WERI-Rb-1 (cell line): Measurements from ENCODE around the gene IFT43.

Source experiments
- DNase-seq: peaks from one replicate; pipeline ENCODE4 v3.0.0-alpha.2; 2020
- H3K27ac ChIP-seq: fragments of 250-450 bp; sonication (Bioruptor Pico); 2 replicates; pipeline ENCODE4 v1.5.1; 2020; ENCODE audit warnings: mild to moderate bottlenecking, moderate library complexity
- H3K27me3 ChIP-seq: fragments of 250-450 bp; sonication (Bioruptor Pico); 2 replicates; pipeline ENCODE4 v1.5.1; 2021; ENCODE audit warnings: mild to moderate bottlenecking, low read depth, moderate library complexity; ENCODE audit not compliant: insufficient read depth, severe bottlenecking
- H3K36me3 ChIP-seq: fragments of 250-450 bp; sonication (Bioruptor Pico); 2 replicates; pipeline ENCODE4 v1.5.1; 2020; ENCODE audit warnings: mild to moderate bottlenecking, moderate library complexity
- H3K4me3 ChIP-seq: 2 replicates; pipeline ENCODE4 v1.5.1; 2011; ENCODE audit warnings: low read depth, mild to moderate bottlenecking, control low read depth, low read length
- H3K9me3 ChIP-seq: fragments of 250-450 bp; sonication (Bioruptor Pico); 2 replicates; pipeline ENCODE4 v1.5.1; 2021; ENCODE audit warnings: mild to moderate bottlenecking, moderate library complexity; ENCODE audit not compliant: severe bottlenecking
- CTCF ChIP-seq: IDR thresholded peaks from 2 replicates; pipeline ENCODE4 v1.5.1; 2011; ENCODE audit warnings: low read depth, mild to moderate bottlenecking, control low read depth, inconsistent platforms, low read length

IFT43 gene

GRCh38 chr14:75985618-75986438, at the start of gene IFT43:
Gene IFT43 (plus strand): TSS chr14:75985763. CDS start chr14:75985787, 24 bp downstream.
- Histone ChIP-seq H3K36me3 (peaks cover 5% of the 10 kb centered on the region), H3K27me3 (no peaks in the 10 kb centered on the region), H3K27ac (peak within 1 kb of the TSS; percentile 76), H3K4me3 (peak within 1 kb of the TSS; percentile 88), H3K9me3 (no peaks in the 10 kb centered on the region)
- TF ChIP-seq CTCF = no peak
- peak; percentile 83 for DNase-seq

GRCh38 chr14:75939200-75939599, 46.4 kb upstream of the IFT43 start:
- Histone ChIP-seq H3K27me3 (no peaks in the 10 kb centered on the region), H3K27ac (no peak overlapping the region), H3K36me3 (no peaks in the 10 kb centered on the region; the same call in 1 of the 2 replicates), H3K4me3 (no peak overlapping the region), H3K9me3 (no peaks in the 10 kb centered on the region)
- DNase-seq = no peak
- no peak for TF ChIP-seq CTCF

GRCh38 chr14:75941030-75941429, 44.5 kb upstream of the IFT43 start:
- Histone ChIP-seq H3K27ac (no peak overlapping the region), H3K4me3 (no peak overlapping the region), H3K36me3 (no peaks in the 10 kb centered on the region; the same call in 1 of the 2 replicates), H3K9me3 (no peaks in the 10 kb centered on the region), H3K27me3 (no peaks in the 10 kb centered on the region)
- DNase-seq = no peak
- no peak for TF ChIP-seq CTCF

GRCh38 chr14:75944607-75945241, 40.8 kb upstream of the IFT43 start:
- no peak for TF ChIP-seq CTCF
- Histone ChIP-seq H3K9me3 (no peaks in the 10 kb centered on the region), H3K4me3 (no peak overlapping the region), H3K27me3 (no peaks in the 10 kb centered on the region), H3K27ac (no peak overlapping the region), H3K36me3 (no peaks in the 10 kb centered on the region; the same call in 1 of the 2 replicates)
- DNase-seq = no peak

GRCh38 chr14:75946785-75947184, 38.8 kb upstream of the IFT43 start:
- Histone ChIP-seq H3K4me3 (no peak overlapping the region), H3K27ac (no peak overlapping the region), H3K36me3 (no peaks in the 10 kb centered on the region), H3K9me3 (no peaks in the 10 kb centered on the region), H3K27me3 (no peaks in the 10 kb centered on the region)
- DNase-seq = no peak
- TF ChIP-seq CTCF = no peak
